Mucosa of rectum (tissue), 2 donors: Measurements from ENCODE around the gene NIT1.

Source experiments
- H3K27ac ChIP-seq, 2 donors: one replicate each; pipeline ENCODE4 v1.7.0; 2013; ENCODE audit warnings: inconsistent platforms in 2 of 2, low read depth in 2 of 2, low read length in 2 of 2
- H3K27me3 ChIP-seq, 2 donors: one replicate each; pipeline ENCODE4 v1.7.0; 2013; ENCODE audit warnings: low read length in 2 of 2; ENCODE audit not compliant: control insufficient read depth in 2 of 2, insufficient read depth in 2 of 2
- H3K36me3 ChIP-seq, 2 donors: one replicate each; pipeline ENCODE4 v1.7.0; 2013; ENCODE audit warnings: low read length in 2 of 2; ENCODE audit not compliant: control insufficient read depth in 2 of 2, insufficient read depth in 2 of 2
- H3K4me1 ChIP-seq, 2 donors: one replicate each; pipeline ENCODE4 v1.7.0; 2013; ENCODE audit warnings: low read length in 2 of 2, mild to moderate bottlenecking in 1 of 2; ENCODE audit not compliant: control insufficient read depth in 2 of 2, insufficient read depth in 2 of 2
- H3K4me3 ChIP-seq, 2 donors: one replicate each; pipeline ENCODE4 v1.7.0; 2013; ENCODE audit warnings: low read length in 2 of 2
- H3K9ac ChIP-seq, 2 donors: one replicate each; pipeline ENCODE4 v1.7.0; 2013; ENCODE audit warnings: low read length in 2 of 2, low read depth in 1 of 2, mild to moderate bottlenecking in 1 of 2
- H3K9me3 ChIP-seq, 2 donors: one replicate each; pipeline ENCODE4 v1.7.0; 2013; ENCODE audit warnings: low read length in 2 of 2; ENCODE audit not compliant: control insufficient read depth in 2 of 2
- donor health status: healthy.
- donor health status: Normal muscosa, but diverticular disease.

Gene NIT1

DNA sequence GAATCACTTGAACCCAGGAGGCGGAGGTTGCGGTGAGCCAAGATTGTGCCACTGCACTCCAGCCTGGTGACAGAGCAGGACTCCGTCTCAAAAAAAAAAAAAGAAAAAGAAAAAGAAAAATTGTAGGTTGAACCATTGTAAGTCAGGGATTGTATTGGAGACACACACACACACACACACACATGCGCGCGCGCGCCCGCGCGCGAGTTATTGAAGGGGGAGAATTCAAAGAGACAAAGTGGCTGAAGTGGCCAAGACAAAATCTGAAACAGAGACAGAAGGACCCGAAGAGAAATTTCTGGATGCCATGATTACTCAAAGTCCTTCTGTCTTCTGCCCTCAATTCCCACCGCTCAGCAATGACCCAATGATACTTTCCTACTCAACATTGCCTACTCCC is 23.4 kb upstream of the NIT1 start:
- H3K27ac ChIP-seq, result no peak overlapping the region
- no peaks in the 10 kb centered on the region for H3K36me3 ChIP-seq
- H3K9me3 ChIP-seq, result no peaks in the 10 kb centered on the region
- peaks cover 13 to 20% of the 10 kb centered on the region in 2 donors for H3K4me1 ChIP-seq
- no peak overlapping the region for H3K9ac ChIP-seq
- no peaks in the 10 kb centered on the region for H3K27me3 ChIP-seq
- no peak overlapping the region for H3K4me3 ChIP-seq

DNA sequence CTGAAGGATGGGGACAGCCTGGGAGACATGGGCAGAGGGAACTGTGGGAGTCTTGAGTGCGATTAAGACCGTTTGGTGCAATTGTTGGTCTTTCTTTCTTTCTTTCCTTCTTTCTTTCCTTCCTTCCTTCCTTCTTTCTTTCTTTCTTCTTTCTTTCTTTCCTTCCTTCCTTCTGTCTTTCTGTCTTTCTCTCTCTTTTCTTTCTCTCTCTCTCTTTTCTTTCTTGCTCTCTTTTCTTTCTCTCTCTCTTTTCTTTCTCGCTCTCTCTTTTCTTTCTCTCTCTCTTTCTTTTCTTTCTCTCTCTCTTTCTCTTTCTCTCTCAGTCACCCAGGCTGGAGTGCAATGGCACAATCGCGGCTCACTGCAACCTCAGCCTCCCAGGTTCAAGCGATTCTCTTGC is 22.7 kb upstream of the NIT1 start:
- Histone ChIP-seq H3K9me3 (no peaks in the 10 kb centered on the region), H3K27ac (no peak overlapping the region), H3K4me3 (no peak overlapping the region), H3K36me3 (peaks cover 0 to 3% of the 10 kb centered on the region in 2 donors), H3K4me1 (peaks cover 13 to 17% of the 10 kb centered on the region in 2 donors), H3K27me3 (no peaks in the 10 kb centered on the region), H3K9ac (no peak overlapping the region)

GRCh38 chr1:161096015-161096414 is 21.9 kb upstream of the NIT1 start:
- Histone ChIP-seq H3K9ac (no peak overlapping the region), H3K9me3 (no peaks in the 10 kb centered on the region), H3K27me3 (no peaks in the 10 kb centered on the region), H3K4me1 (peaks cover 13 to 17% of the 10 kb centered on the region in 2 donors), H3K27ac (no peak overlapping the region), H3K36me3 (peaks cover 3 to 6% of the 10 kb centered on the region in 2 donors), H3K4me3 (no peak overlapping the region)

DNA sequence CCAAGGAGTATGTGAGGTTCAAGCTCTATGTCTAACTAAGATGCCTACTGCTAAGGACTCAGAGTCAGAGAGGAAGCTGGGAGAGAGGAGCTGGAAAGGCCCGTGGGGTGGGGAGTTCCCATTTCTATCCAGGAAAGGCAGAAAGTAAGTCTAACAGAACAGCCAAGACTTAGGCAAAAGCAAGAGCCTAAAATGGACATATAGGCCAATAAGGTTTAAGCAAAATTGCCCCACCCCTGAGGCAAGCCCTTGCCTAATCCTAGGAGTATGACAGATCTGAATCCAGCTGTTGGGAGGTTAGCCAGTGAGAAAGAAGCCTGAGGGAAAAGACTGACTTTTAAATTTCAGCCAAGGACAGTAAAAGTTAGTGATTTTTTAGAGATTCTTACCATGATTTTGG is 21.4 kb upstream of the NIT1 start:
- Histone ChIP-seq H3K27me3 (no peaks in the 10 kb centered on the region), H3K27ac (no peak overlapping the region), H3K9ac (no peak overlapping the region), H3K4me3 (no peak overlapping the region), H3K9me3 (no peaks in the 10 kb centered on the region), H3K4me1 (peaks cover 13 to 17% of the 10 kb centered on the region in 2 donors), H3K36me3 (peaks cover 4 to 10% of the 10 kb centered on the region in 2 donors)

DNA sequence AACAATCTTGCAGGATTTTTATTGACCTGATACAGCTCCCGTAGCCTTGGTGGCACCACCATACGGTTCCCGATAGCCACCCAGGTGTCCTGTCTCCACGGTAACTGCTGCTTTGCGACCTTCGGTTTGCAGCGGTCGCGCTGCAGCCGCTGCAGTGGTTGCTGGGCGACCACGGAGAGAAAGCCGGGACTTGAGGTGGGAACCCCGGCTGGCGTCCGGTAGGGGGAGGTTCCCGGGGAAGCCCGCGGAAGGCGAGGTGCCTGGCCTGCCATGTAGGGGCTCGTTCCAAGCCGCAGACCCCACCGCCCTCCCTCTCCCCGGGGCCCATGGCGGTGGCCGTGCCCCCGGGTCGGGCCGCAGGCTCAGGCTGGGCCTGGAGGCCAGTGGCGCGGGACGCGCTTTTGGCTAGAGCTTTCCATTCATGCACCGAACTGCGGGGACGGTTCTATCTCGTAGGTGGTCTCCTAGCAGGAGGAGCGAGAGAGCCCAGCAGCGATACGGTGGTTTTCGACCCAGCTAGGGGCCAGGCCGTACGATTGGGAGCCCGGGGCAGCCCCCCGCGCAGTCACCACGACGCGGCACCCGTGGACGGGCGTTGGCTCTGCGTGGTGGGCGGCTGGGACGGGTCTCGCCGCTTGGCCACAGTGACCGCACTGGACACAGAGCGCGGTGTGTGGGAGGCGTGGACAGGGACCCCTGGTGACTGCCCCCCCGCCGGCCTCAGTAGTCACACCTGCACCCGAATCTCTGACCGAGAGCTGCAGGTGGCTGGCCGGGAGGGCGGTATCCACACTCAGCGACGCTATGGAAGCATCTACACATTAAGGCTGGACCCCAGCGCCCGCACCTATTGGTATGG is 19.5 kb upstream of the NIT1 start, which contains the start of gene KLHDC9:
Gene KLHDC9 (plus strand): TSS at position 152 of the 859 bp plus-strand sequence. CDS start 175 bp downstream, at position 327.
- Histone ChIP-seq H3K9me3 (no peaks in the 10 kb centered on the region), H3K27me3 (no peaks in the 10 kb centered on the region), H3K27ac (peak within 1 kb of the TSS; percentile 67 to 77), H3K36me3 (peaks cover 6 to 17% of the 10 kb centered on the region in 2 donors), H3K9ac (peak within 1 kb of the TSS; percentile 73 to 90), H3K4me1 (peaks cover 13 to 17% of the 10 kb centered on the region in 2 donors), H3K4me3 (peak within 1 kb of the TSS; percentile 91 to 95)

DNA sequence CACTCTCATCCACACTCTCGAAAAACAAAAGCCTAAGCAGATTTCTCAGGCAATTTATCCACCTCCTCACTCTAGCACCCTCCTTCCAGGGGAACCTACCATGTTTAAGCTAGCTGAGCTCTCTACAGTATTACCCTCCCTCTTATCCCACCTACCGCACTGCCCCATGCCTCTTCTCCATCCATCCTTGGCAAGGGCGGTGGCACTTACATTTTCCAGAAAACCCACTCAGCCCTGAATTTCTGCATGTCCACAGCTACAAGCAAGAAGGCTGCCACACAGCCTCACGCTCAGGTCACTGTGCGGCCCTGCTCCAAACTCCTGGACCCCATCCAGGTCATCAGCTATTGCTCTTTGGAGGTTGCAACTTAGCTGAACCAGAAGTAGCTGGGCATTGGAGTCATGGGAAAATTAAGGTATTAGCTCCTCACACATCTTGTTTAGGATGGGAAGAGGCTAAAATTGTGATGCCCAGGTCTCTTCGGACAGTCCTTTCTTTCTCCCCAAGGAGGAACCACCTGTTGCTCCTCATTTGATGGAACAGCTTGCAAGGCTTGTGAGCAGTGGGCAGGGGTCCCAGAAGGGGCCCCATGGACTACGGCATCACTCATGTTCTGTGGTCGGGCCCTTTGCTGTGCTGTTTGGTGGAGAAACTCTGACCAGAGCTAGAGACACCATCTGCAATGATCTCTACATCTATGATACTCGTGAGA is 18.7 kb upstream of the NIT1 start:
- H3K9me3 ChIP-seq, result no peaks in the 10 kb centered on the region
- H3K9ac ChIP-seq, result peak overlapping the region in 1 of 2 donors; percentile 90
- no peak overlapping the region for H3K27ac ChIP-seq
- peaks cover 13 to 17% of the 10 kb centered on the region in 2 donors for H3K4me1 ChIP-seq
- H3K36me3 ChIP-seq, result peaks cover 6 to 17% of the 10 kb centered on the region in 2 donors
- H3K27me3 ChIP-seq, result no peaks in the 10 kb centered on the region
- H3K4me3 ChIP-seq, result peak overlapping the region; percentile 91 to 95

GRCh38 chr1:161100556-161100955 is 17.3 kb upstream of the NIT1 start:
- Histone ChIP-seq H3K9ac (no peak overlapping the region), H3K27ac (no peak overlapping the region), H3K9me3 (no peaks in the 10 kb centered on the region)

DNA sequence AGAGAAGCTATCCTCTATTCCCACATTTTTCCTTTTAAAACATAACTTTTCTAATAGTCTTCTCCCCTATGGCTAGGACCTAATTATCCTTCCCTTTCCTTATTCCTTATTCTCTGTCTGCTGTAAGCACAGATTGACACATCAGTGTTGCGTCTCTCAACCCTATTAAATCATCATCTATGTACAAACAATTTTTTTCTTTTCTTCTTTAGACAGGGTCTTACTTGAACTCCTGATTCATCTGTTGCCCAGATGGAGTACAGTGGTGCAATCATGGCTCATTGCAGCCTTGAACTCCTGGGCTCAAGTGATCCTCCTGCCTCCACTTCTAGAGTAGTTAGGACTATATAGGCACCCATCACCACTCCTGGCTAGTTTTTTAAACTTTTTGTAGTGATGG is 11.5 kb upstream of the NIT1 start:
- H3K36me3 ChIP-seq, result peaks cover 3 to 22% of the 10 kb centered on the region in 2 donors
- no peaks in the 10 kb centered on the region for H3K27me3 ChIP-seq

More at GRCh38 chr1:161100556-161100955, 17.3 kb upstream of the NIT1 start:
- Histone ChIP-seq H3K27me3 (no peaks in the 10 kb centered on the region), H3K36me3 (peaks cover 6 to 17% of the 10 kb centered on the region in 2 donors), H3K4me1 (peaks cover 13 to 17% of the 10 kb centered on the region in 2 donors), H3K4me3 (no peak overlapping the region)

DNA sequence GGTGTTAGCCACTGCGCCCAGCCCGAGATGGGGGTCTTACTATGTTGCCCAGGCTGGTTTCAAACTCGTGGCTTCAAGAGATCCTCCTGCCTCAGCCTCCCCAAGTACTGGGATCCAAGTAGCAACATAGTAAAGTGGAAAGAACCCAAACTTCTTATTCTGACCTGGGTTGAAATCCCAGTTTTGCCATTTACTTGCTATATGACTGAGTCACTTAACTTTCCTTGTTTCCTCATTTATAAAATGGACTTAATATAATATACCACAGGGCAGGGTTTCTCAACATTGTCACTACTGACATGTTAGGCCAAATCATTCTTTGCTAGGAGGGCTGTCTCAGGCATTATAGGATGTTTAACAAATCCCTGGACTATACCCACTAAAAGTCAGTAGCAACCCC is 6.8 kb upstream of the NIT1 start:
- no peak overlapping the region for H3K27ac ChIP-seq
- H3K4me3 ChIP-seq, result no peak overlapping the region
- peaks cover 0 to 2% of the 10 kb centered on the region in 2 donors for H3K4me1 ChIP-seq
- H3K9me3 ChIP-seq, result no peaks in the 10 kb centered on the region
- no peak overlapping the region for H3K9ac ChIP-seq
- no peaks in the 10 kb centered on the region for H3K27me3 ChIP-seq
- H3K36me3 ChIP-seq, result peaks cover 0 to 14% of the 10 kb centered on the region in 2 donors

More for the DNA sequence above, 11.5 kb upstream of the NIT1 start:
- Histone ChIP-seq H3K4me1 (no peaks in the 10 kb centered on the region), H3K4me3 (no peak overlapping the region), H3K27ac (no peak overlapping the region), H3K9ac (no peak overlapping the region), H3K9me3 (no peaks in the 10 kb centered on the region)

DNA sequence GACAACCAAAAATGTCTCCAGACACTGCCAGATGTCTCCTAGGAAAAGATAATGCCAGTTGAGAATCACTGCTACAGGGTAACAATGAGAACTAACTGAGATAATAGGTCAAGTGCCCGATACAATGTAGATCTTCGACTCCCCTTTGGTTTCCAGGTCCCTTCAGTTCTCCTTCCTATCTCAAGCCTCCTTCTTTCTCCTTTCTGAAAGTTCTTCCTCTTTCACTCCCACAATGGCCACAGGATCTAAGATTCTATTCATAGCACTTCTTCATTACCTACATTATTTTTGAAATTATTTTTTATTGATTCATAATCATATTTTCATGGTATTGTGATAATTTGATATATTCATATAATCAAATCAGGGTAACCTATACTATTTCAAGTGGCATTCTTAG is 6.4 kb upstream of the NIT1 start:
- H3K9me3 ChIP-seq, result no peaks in the 10 kb centered on the region
- no peak overlapping the region for H3K27ac ChIP-seq
- no peak overlapping the region for H3K9ac ChIP-seq
- H3K36me3 ChIP-seq, result peaks cover 0 to 14% of the 10 kb centered on the region in 2 donors
- no peak overlapping the region for H3K4me3 ChIP-seq
- peaks cover 2 to 3% of the 10 kb centered on the region in 2 donors for H3K4me1 ChIP-seq
- no peaks in the 10 kb centered on the region for H3K27me3 ChIP-seq
